K562 (cell line): Measurements from ENCODE around the gene MAGI2. TPM values are rescaled to one million over a fixed set of nuclear protein-coding genes. Genes with fewer than 3 reads are reported as not detected.

Source experiments
- ATAC-seq: fragments of 200-7000 bp; cut with Tn5 transposase; 3 replicates; pipeline ENCODE4 v1.9.1; 2020; ENCODE audit warnings: moderate library complexity
- BruUV-seq: library from RNA; stranded (reverse); fragments of 400-500 nt; replicated peaks from 2 replicates; lab custom pipeline; 2021; lab: Mats Ljungman, UMichigan
- CTCF ChIA-PET: fragments of 300-600 bp; formaldehyde crosslinking; extraction: SDS; loops from one replicate; lab custom pipeline; 2021; ENCODE audit warnings: low intra/inter-chr PET ratio; lab: Yijun Ruan, JAX
- POLR2A ChIA-PET: fragments of 300-600, 350-650 bp; sonication (Branson Sonifier 250); formaldehyde crosslinking; extraction: SDS; loops from one replicate; lab custom pipeline; 2021; ENCODE audit warnings: antibody characterized with exemption, inconsistent platforms; lab: Yijun Ruan, JAX
- DNase-seq, 4 experiments: peaks; one replicate each; pipeline versions ENCODE4 v3.0.0 to v3.0.0-alpha.2; 2011 to 2018; ENCODE audit warnings: low spot score in 3 of 4, mixed read lengths in 3 of 4; ENCODE audit errors: extremely low read depth in 1 of 4
- FAIRE-seq: peaks from 2 replicates; lab custom pipeline; 2011; peaks lifted over from hg19 to GRCh38; lab: Jason Lieb, UNC
- H2AFZ ChIP-seq: 2 replicates; pipeline ENCODE4 v1.6.0; 2011; ENCODE audit warnings: low read depth, low read length, control low read depth, inconsistent platforms
- H3K27ac ChIP-seq: fragments of 200-600 bp; 3 replicates; pipeline ENCODE4 v1.8.0; 2011; ENCODE audit warnings: low read depth, mild to moderate bottlenecking, control low read depth, inconsistent platforms, low read length, moderate library complexity, mixed read lengths; ENCODE audit errors: extremely low read depth
- H3K27me3 ChIP-seq, 2 experiments: fragments of 300-600 bp in 1 of 2; 2 replicates in 1 of 2; 3 replicates in 1 of 2; pipeline versions ENCODE4 v1.6.0 to v1.8.0; 2011; ENCODE audit warnings: inconsistent platforms in 2 of 2, low read length in 2 of 2, mild to moderate bottlenecking in 1 of 2, mixed read lengths in 1 of 2, moderate library complexity in 1 of 2; ENCODE audit not compliant: control insufficient read depth in 2 of 2, insufficient read depth in 2 of 2
- H3K36me3 ChIP-seq: fragments of 300-600 bp; 3 replicates; pipeline ENCODE4 v1.8.0; 2011; ENCODE audit warnings: mild to moderate bottlenecking, low read length, inconsistent platforms; ENCODE audit not compliant: control insufficient read depth, insufficient read depth
- H3K4me1 ChIP-seq, 2 experiments: fragments of 200-600 bp in 1 of 2; replicated peaks in 1 of 2; 2 replicates in 1 of 2; 3 replicates in 1 of 2; pipeline versions ENCODE4 v1.5.1 to v1.8.0; 2011; ENCODE audit warnings: inconsistent platforms in 2 of 2, low read length in 2 of 2, mild to moderate bottlenecking in 1 of 2, mixed read lengths in 1 of 2, moderate library complexity in 1 of 2; ENCODE audit not compliant: control insufficient read depth in 2 of 2, insufficient read depth in 2 of 2
- H3K4me2 ChIP-seq: 2 replicates; pipeline ENCODE4 v1.6.1; 2011; ENCODE audit warnings: low read length, control low read depth, inconsistent platforms, mixed read lengths; ENCODE audit not compliant: insufficient read depth
- H3K4me3 ChIP-seq: fragments of 200-600 bp; sonication (generic), shearing (Covaris generic); 2 replicates; pipeline ENCODE4 v1.5.1; 2016; ENCODE audit warnings: control low read depth, inconsistent platforms
- H3K79me2 ChIP-seq: fragments of 200-600 bp; 3 replicates; pipeline ENCODE4 v1.8.0; 2011; ENCODE audit warnings: low read length, inconsistent platforms; ENCODE audit not compliant: control insufficient read depth, insufficient read depth
- H3K9ac ChIP-seq, 2 experiments: 2 replicates each; pipeline versions ENCODE4 v1.6.0 to v1.6.1; 2011; ENCODE audit warnings: low read depth in 2 of 2, low read length in 2 of 2, control low read depth in 1 of 2, inconsistent platforms in 1 of 2, mild to moderate bottlenecking in 1 of 2, mixed read lengths in 1 of 2; ENCODE audit not compliant: insufficient read depth in 1 of 2
- H3K9me1 ChIP-seq: one replicate; pipeline ENCODE4 v1.6.0; 2011; ENCODE audit warnings: inconsistent platforms, mild to moderate bottlenecking, low read length, moderate library complexity; ENCODE audit not compliant: control insufficient read depth, insufficient read depth
- H3K9me3 ChIP-seq: replicated peaks from 2 replicates; pipeline ENCODE4 v1.5.1; 2011; ENCODE audit warnings: low read depth, low read length, inconsistent platforms; ENCODE audit not compliant: control insufficient read depth, insufficient read depth
- H4K20me1 ChIP-seq: replicated peaks from 2 replicates; pipeline ENCODE4 v1.6.1; 2011; ENCODE audit warnings: low read length, inconsistent platforms, mixed read lengths; ENCODE audit not compliant: control insufficient read depth, insufficient read depth
- HNRNPLL ChIP-seq: fragments of 200-400 bp; formaldehyde crosslinking; IDR thresholded peaks from 2 replicates; pipeline ENCODE4 v1.6.1; 2017; ENCODE audit warnings: low read length, low read depth, mild to moderate bottlenecking; ENCODE audit not compliant: poor library complexity, severe bottlenecking
- TBL1XR1 ChIP-seq, 2 experiments: IDR thresholded peaks; 2 replicates each; pipeline ENCODE4 v1.6.1; 2012; ENCODE audit warnings: improper control_type of control experiment in 2 of 2, low read length in 2 of 2, mild to moderate bottlenecking in 1 of 2
- WGBS: fragments of 100-300 bp; shearing (Covaris generic); methylation state at CpG from one replicate; pipeline ENCODE4 v1.1.6; 2016; ENCODE audit warnings: low coverage, mixed read lengths; ENCODE audit not compliant: insufficient coverage; ENCODE audit errors: missing lambda C conversion rate; 5-methylcytosine and 5-hydroxymethylcytosine counted together
- in situ Hi-C: fragments of 300-500 bp; cut with MboI; formaldehyde crosslinking; loops from 4 replicates; pipeline ENCODE4 v1.15.0; 2018; ENCODE audit warnings: inconsistent platforms, mixed read lengths
- intact Hi-C: fragments of 100-400 bp; cut with micrococcal nuclease; formaldehyde crosslinking; loops from 2 replicates; pipeline ENCODE4 v1.14.2; 2022
- polyA plus RNA-seq, 8 experiments: library from polyadenylated mRNA; depleted of rRNA in 4 of 8; stranded (reverse) in 5 of 8; unstranded in 3 of 8; fragments of >200 nt; fragmentation: Nextera tagmentation in 2 of 8; fragmentation: Illumina TruSeq in 1 of 8; extraction: Ambion mirVana in 2 of 8; extraction: Trizol in 1 of 8; gene quantifications; 2 replicates each; pipeline versions ENCODE4 v1.2.1 to v1.2.3, GENCODE V29; 2011 to 2014; ENCODE audit warnings: inconsistent platforms in 1 of 8, missing spikeins in 1 of 8
- total RNA-seq, 7 experiments: library from RNA; depleted of rRNA in 6 of 7; stranded (reverse); fragments of >200 nt in 6 of 7; fragmentation: Illumina TruSeq in 2 of 7; extraction: Trizol in 2 of 7; gene quantifications; 2 replicates each; pipeline versions ENCODE4 v1.2.1 to v1.2.3, GENCODE V29; 2011 to 2021; ENCODE audit warnings: low replicate concordance in 1 of 7
- TF ChIP-seq, protein P1 (sequence below): sonication (generic); formaldehyde crosslinking; IDR thresholded peaks from 2 replicates; pipeline ENCODE4 v1.8.1; 2023; ENCODE audit warnings: mild to moderate bottlenecking, missing genetic modification reagents

The MAGI2 gene
- total and polyA plus RNA-seq, 9 of the 15 experiments (the other 6 are each of a cell fraction or from before 2014, with no cell fraction given), result 0.27 to 1.4 (median 0.70) TPM

- TF ChIP-seq, protein P1, sequence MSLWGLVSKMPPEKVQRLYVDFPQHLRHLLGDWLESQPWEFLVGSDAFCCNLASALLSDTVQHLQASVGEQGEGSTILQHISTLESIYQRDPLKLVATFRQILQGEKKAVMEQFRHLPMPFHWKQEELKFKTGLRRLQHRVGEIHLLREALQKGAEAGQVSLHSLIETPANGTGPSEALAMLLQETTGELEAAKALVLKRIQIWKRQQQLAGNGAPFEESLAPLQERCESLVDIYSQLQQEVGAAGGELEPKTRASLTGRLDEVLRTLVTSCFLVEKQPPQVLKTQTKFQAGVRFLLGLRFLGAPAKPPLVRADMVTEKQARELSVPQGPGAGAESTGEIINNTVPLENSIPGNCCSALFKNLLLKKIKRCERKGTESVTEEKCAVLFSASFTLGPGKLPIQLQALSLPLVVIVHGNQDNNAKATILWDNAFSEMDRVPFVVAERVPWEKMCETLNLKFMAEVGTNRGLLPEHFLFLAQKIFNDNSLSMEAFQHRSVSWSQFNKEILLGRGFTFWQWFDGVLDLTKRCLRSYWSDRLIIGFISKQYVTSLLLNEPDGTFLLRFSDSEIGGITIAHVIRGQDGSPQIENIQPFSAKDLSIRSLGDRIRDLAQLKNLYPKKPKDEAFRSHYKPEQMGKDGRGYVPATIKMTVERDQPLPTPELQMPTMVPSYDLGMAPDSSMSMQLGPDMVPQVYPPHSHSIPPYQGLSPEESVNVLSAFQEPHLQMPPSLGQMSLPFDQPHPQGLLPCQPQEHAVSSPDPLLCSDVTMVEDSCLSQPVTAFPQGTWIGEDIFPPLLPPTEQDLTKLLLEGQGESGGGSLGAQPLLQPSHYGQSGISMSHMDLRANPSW (CRISPR knock-in tag), result no peak
- TF ChIP-seq HNRNPLL, result no peak
These were observed 660.8 kb downstream of the MAGI2 start (continued) for GRCh38 chr7:78792624-78793023.

DNA sequence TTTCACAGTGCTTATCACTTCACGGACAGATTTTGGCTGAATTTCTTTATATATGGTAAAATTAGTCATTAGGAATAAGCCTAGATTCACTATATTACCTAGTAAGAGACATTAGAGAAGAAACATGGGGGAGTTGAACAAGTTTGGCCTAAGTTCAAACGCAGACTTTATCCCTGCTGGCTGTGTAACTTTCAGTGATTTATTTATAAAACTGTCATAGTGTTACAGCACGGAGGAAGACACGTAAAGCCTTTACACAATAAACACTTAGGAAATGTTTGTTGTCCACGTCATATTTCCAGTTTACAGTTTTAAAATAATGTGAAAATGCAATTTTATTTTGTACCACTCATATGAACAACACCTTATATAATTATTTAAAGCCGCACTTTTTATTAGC, 661.5 kb downstream of the MAGI2 start:
- intact Hi-C loops, result no loop called here
- BruUV-seq, result no TSS peak
- CTCF ChIA-PET, result no interaction called here

More for the DNA sequence above, 661.5 kb downstream of the MAGI2 start:
- Histone ChIP-seq H3K4me1 (no peaks in the 10 kb centered on the region), H2AFZ (no peak overlapping the region), H3K36me3 (no peaks in the 10 kb centered on the region), H3K79me2 (no peaks in the 10 kb centered on the region), H3K27me3 (no peaks in the 10 kb centered on the region), H3K9ac (no peak overlapping the region), H3K4me3 (no peak overlapping the region)
- FAIRE-seq, result no peak
- no peak for DNase-seq
- ATAC-seq, result no peak
- no peak for TF ChIP-seq TBL1XR1 (IDR thresholded peaks at IDR 0.05; ENCODE audit: low read length in 2 of 2)
- TF ChIP-seq, all 486 proteins: peak for 0
- 0% methylated on average over 6 of the region's 6 CpGs for WGBS
- no peak overlapping the region for H3K27ac ChIP-seq
- H3K4me2 ChIP-seq, result no peak overlapping the region
- H3K9me3 ChIP-seq, result no peaks in the 10 kb centered on the region; the same call in 1 of the 2 replicates
- in situ Hi-C loops, result no loop called here
- POLR2A ChIA-PET, result no interaction called here
- H3K9me1 ChIP-seq, result no peaks in the 10 kb centered on the region
- H4K20me1 ChIP-seq, result no peaks in the 10 kb centered on the region
